Osteocyte (in vitro differentiated cells): ENCODE results near the gene TBCK. TPM values are rescaled to one million over a fixed set of nuclear protein-coding genes. Genes with fewer than 3 reads are reported as not detected.
"Not testable (repeated sequence)": the region's sequence is repeated elsewhere in the genome, so short reads cannot be mapped to it uniquely, and the experiment has no call there.

ENCODE experiments used
- DNase-seq: peaks from one replicate; pipeline ENCODE4 v3.0.0; 2021; ENCODE audit warnings: mixed read lengths; ENCODE audit not compliant: unreplicated experiment; ENCODE audit errors: extremely low spot score
- H3K27ac Mint-ChIP-seq: one replicate; pipeline ENCODE4 v1.8.0; 2021; ENCODE audit warnings: mild to moderate bottlenecking, mixed read lengths; ENCODE audit not compliant: unreplicated experiment
- H3K27me3 Mint-ChIP-seq: one replicate; pipeline ENCODE4 v1.8.0; 2021; ENCODE audit warnings: mixed read lengths; ENCODE audit not compliant: unreplicated experiment
- H3K36me3 Mint-ChIP-seq: one replicate; pipeline ENCODE4 v1.8.0; 2021; ENCODE audit warnings: mixed read lengths; ENCODE audit not compliant: unreplicated experiment
- H3K4me1 Mint-ChIP-seq: one replicate; pipeline ENCODE4 v1.8.0; 2021; ENCODE audit warnings: mixed read lengths; ENCODE audit not compliant: unreplicated experiment
- H3K4me3 Mint-ChIP-seq: one replicate; pipeline ENCODE4 v1.8.0; 2021; ENCODE audit warnings: mild to moderate bottlenecking, moderate library complexity, mixed read lengths; ENCODE audit not compliant: unreplicated experiment
- H3K9me3 Mint-ChIP-seq: one replicate; pipeline ENCODE4 v1.8.0; 2021; ENCODE audit warnings: mixed read lengths; ENCODE audit not compliant: unreplicated experiment
- CTCF ChIP-seq: fragments of 200-600 bp; sonication (generic); IDR thresholded peaks from 2 replicates; pipeline ENCODE4 v1.5.0; 2021; ENCODE audit warnings: antibody characterized with exemption, mild to moderate bottlenecking, moderate library complexity
- total RNA-seq: library from RNA; stranded (reverse); gene quantifications from 2 replicates; pipeline ENCODE4 v1.2.1, GENCODE V29; 2021

TBCK gene
- total RNA-seq, 1 donor from 2014 or later, result 49.9 TPM

GRCh38 chr4:106325800-106326199 is 9.8 kb upstream of the TBCK start:
- no peak for DNase-seq
- Mint-ChIP-seq H3K27ac (no peak overlapping the region), H3K36me3 (peaks cover 25% of the 10 kb centered on the region)

GRCh38 chr4:106323119-106323518 is 7.1 kb upstream of the TBCK start:
- H3K36me3 Mint-ChIP-seq, result peaks cover 16% of the 10 kb centered on the region
- H3K4me3 Mint-ChIP-seq, result no peak overlapping the region
- peaks cover 12% of the 10 kb centered on the region for H3K4me1 Mint-ChIP-seq
- H3K27ac Mint-ChIP-seq, result peak overlapping the region; percentile 18
- TF ChIP-seq CTCF, result no peak
- no peaks in the 10 kb centered on the region for H3K9me3 Mint-ChIP-seq
- H3K27me3 Mint-ChIP-seq, result no peaks in the 10 kb centered on the region
- DNase-seq, result no peak

More at GRCh38 chr4:106325800-106326199, 9.8 kb upstream of the TBCK start:
- no peaks in the 10 kb centered on the region for H3K27me3 Mint-ChIP-seq
- TF ChIP-seq CTCF, result no peak
- H3K9me3 Mint-ChIP-seq, result no peaks in the 10 kb centered on the region
- H3K4me3 Mint-ChIP-seq, result no peak overlapping the region
- H3K4me1 Mint-ChIP-seq, result peaks cover 7% of the 10 kb centered on the region

- Mint-ChIP-seq H3K4me1 (peaks cover 12% of the 10 kb centered on the region), H3K27ac (peak overlapping the region; percentile 44)
Measured at GRCh38 chr4:106321814-106322213, 5.8 kb upstream of the TBCK start.

GRCh38 chr4:106321168-106321567 is 5.2 kb upstream of the TBCK start:
- not testable (repeated sequence) for H3K27me3 Mint-ChIP-seq, H3K36me3 Mint-ChIP-seq, H3K9me3 Mint-ChIP-seq, DNase-seq, H3K27ac Mint-ChIP-seq, H3K4me3 Mint-ChIP-seq
- peaks cover 12% of the 10 kb centered on the region for H3K4me1 Mint-ChIP-seq

More at GRCh38 chr4:106321814-106322213, 5.8 kb upstream of the TBCK start:
- H3K36me3 Mint-ChIP-seq, H3K4me3 Mint-ChIP-seq, H3K27me3 Mint-ChIP-seq, H3K9me3 Mint-ChIP-seq, DNase-seq: not testable (repeated sequence)

- H3K27ac Mint-ChIP-seq, result no peak overlapping the region
- no peak for DNase-seq
- no peaks in the 10 kb centered on the region for H3K9me3 Mint-ChIP-seq
Measured at GRCh38 chr4:106320235-106320634, 4.2 kb upstream of the TBCK start.

GRCh38 chr4:106318511-106318910 is 2.5 kb upstream of the TBCK start:
- peaks cover 6% of the 10 kb centered on the region for H3K36me3 Mint-ChIP-seq
- H3K27me3 Mint-ChIP-seq, result no peaks in the 10 kb centered on the region
- DNase-seq, result no peak
- H3K27ac Mint-ChIP-seq, result no peak overlapping the region
- H3K4me3 Mint-ChIP-seq, result no peak overlapping the region
- no peaks in the 10 kb centered on the region for H3K9me3 Mint-ChIP-seq
- H3K4me1 Mint-ChIP-seq, result peaks cover 20% of the 10 kb centered on the region
- TF ChIP-seq CTCF, result no peak

More at GRCh38 chr4:106320235-106320634, 4.2 kb upstream of the TBCK start:
- Mint-ChIP-seq H3K27me3 (no peaks in the 10 kb centered on the region), H3K4me3 (no peak overlapping the region), H3K4me1 (peaks cover 12% of the 10 kb centered on the region), H3K36me3 (peaks cover 7% of the 10 kb centered on the region)
- TF ChIP-seq CTCF, result no peak
